ENCODE measurements around the gene CSNK1D. TPM values are rescaled to one million over a fixed set of nuclear protein-coding genes. Genes with fewer than 3 reads are reported as not detected.

CSNK1D gene
- total RNA-seq, 1 experiment from 2014 or later: 137 TPM

GRCh38 chr17:82300228-82300627, 26.7 kb upstream of the CSNK1D start:
- H3K4me2 ChIP-seq (ENCODE audit: insufficient read depth, insufficient read length, low read length): no peak overlapping the region
- no peak overlapping the region for H2BK20ac ChIP-seq (ENCODE audit: low read depth, low read length, poor library complexity, severe bottlenecking)
- no peak overlapping the region for H2BK5ac ChIP-seq (ENCODE audit: insufficient read length, low read length)
- TF ChIP-seq CTCF (conservative IDR thresholded peaks at IDR 0.05): no peak
- H3K4me3 Mint-ChIP-seq: no peak overlapping the region
- no peak overlapping the region for H2BK15ac ChIP-seq (ENCODE audit: low read depth, low read length)
- no peaks in the 10 kb centered on the region for H3K79me1 ChIP-seq (ENCODE audit: insufficient read depth, low read depth, low read length, poor library complexity, severe bottlenecking)
- H2BK12ac ChIP-seq (ENCODE audit: insufficient read length, low read depth, low read length): no peak overlapping the region
- H3K27ac Mint-ChIP-seq: no peak overlapping the region
- no peaks in the 10 kb centered on the region; the same call in 1 of the 2 replicates for H3K4me1 ChIP-seq (ENCODE audit: insufficient read depth, low read length)
- no peak overlapping the region for H3K9ac ChIP-seq (ENCODE audit: extremely low read depth, insufficient read length, low read length)
- DNase-seq: no peak
- no peak overlapping the region for H3K56ac ChIP-seq (ENCODE audit: insufficient read length, low read depth, low read length)
- no peak overlapping the region for H2BK120ac ChIP-seq (ENCODE audit: low read depth, low read length, poor library complexity, severe bottlenecking)
- H3K14ac ChIP-seq (ENCODE audit: insufficient read depth, low read length): no peak overlapping the region
- H4K5ac ChIP-seq (ENCODE audit: insufficient read length, low read depth, low read length): no peak overlapping the region
- H4K91ac ChIP-seq (ENCODE audit: insufficient read length, low read depth, low read length): no peak overlapping the region
- H3K23me2 ChIP-seq (ENCODE audit: insufficient read length, low read depth, low read length, poor library complexity, severe bottlenecking): peaks cover 3% of the 10 kb centered on the region
- H3K4me1 Mint-ChIP-seq: peaks cover 7 to 22% of the 10 kb centered on the region in 2 experiments; a peak in 3 of 4 replicates
- no CpG with 5 or more reads among the region's 13 CpGs for WGBS (ENCODE audit: extremely low coverage, insufficient read length, low lambda C conversion rate)
- H3K79me2 ChIP-seq (ENCODE audit: insufficient read depth, low read length): no peaks in the 10 kb centered on the region
- H2AK5ac ChIP-seq (ENCODE audit: insufficient read length, low read length): no peak overlapping the region
- no peak overlapping the region for H3K18ac ChIP-seq (ENCODE audit: insufficient read length, low read depth, low read length)
- no peaks in the 10 kb centered on the region for H3K27me3 ChIP-seq (ENCODE audit: insufficient read depth, low read length)
- H3K36me3 Mint-ChIP-seq (ENCODE audit: insufficient read depth in 1 of 3, low read depth in 3 of 3): no peaks in the 10 kb centered on the region
- H2AFZ ChIP-seq (ENCODE audit: low read length): no peak overlapping the region
- no peak overlapping the region for H4K8ac ChIP-seq (replicated peaks; ENCODE audit: insufficient read length, low read depth, low read length)
- peaks cover 35% of the 10 kb centered on the region for H3K27me3 Mint-ChIP-seq (ENCODE audit: low read depth)
- H3K23ac ChIP-seq (ENCODE audit: insufficient read length, low read depth, low read length): no peak overlapping the region
- no peaks in the 10 kb centered on the region for H3K9me3 Mint-ChIP-seq
- no peak overlapping the region for H3T11ph ChIP-seq (ENCODE audit: low read length)
- H3K4ac ChIP-seq (ENCODE audit: low read depth, low read length): no peak overlapping the region
- no peaks in the 10 kb centered on the region for H4K20me1 ChIP-seq (ENCODE audit: control insufficient read depth, insufficient read depth, insufficient read length)
- no peak overlapping the region for H3K27ac ChIP-seq (ENCODE audit: insufficient read length, low read depth, low read length)
- H3K9me3 ChIP-seq (ENCODE audit: control insufficient read depth, low read depth, low read length): no peaks in the 10 kb centered on the region

Data from H9 (cell line).